NCI-H1694 (cell line): ENCODE measurements around the gene CCDC17.

ENCODE experiments used
- DNase-seq: peaks from one replicate; lab custom pipeline; 2025; lab: John Stamatoyannopoulos, UW

CCDC17 gene

DNA sequence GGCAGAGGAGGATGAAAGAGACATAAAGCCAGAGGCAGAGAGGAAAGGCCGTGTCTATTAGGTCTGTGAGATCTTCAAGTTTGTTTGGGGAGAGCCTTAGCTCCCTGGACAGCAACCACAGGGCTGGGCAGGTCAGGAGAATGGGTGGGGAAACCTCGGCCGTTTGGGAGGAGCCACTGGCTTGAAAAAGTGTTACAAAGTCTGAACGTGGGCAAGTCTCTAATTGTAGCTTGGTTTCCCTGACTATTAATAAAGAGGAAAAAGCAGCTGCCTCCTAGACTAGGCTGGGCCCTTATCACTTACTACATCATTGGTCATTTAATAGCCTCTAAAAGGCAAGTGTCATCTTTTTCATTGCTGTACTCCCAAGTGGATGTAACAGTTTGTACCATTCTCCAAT is at the start of gene CCDC17:
CCDC17 (minus strand) TSS at position 83 of the 400 bp plus-strand sequence. CDS start 145 bp downstream, outside the sequence.
- DNase-seq: no peak

DNA sequence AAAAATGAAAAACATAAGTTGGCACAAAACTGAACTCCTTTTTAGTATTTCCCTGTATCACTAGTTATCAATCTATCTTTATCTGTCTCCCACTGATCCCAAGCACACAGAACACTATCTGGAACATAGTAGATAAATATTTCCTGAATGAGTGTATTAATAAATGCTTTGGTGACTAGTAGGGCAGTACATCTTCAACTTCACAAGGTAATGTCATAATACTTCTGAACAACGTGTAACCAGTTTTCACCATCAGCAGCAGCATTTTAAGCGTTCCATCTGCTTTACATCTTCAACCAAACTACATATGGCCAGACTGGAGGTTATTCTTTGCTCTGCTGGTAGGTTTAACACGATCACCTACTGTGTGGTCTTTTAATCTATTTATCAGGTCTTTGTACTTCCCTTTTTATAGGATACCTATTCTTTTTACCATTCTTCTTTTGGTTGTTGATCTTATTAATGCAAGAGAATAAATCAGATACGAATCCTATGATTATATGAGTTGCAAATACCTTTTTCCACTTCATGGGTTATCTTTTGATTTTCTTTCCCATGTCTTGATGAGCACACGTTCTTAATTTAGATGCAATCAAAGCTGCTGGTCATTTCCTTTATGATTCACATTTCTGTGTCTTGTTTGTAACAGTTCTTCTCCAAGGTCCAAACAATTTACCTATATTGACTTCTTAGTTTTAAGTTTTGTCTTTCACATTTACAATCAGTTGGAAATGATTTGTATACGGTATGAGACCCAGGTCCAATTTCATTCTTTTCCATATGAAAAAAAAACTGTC is 46.2 kb upstream of the CCDC17 start:
- no peak for DNase-seq

- DNase-seq: no peak
Observed at GRCh38 chr1:45669379-45669778, 45.5 kb upstream of the CCDC17 start.

DNA sequence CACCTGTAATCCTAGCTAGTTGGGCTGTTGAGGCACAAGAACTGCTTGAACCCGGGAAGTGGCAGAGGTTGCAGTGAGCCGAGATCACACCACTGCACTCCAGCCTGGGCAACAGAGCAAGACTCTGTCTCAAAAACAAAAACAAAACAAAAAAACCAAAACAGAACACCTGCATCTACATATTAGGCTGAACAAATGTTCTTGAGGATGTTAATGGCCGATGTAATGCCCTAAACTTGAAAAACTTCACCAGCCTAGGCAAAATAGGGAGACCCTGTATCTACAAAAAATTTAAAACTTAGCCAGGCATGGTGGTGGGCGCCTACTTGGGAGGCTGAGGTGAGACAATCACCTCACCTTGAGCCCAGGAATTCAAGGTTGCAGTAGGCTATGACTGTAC is 44.7 kb upstream of the CCDC17 start:
- no peak for DNase-seq

DNA sequence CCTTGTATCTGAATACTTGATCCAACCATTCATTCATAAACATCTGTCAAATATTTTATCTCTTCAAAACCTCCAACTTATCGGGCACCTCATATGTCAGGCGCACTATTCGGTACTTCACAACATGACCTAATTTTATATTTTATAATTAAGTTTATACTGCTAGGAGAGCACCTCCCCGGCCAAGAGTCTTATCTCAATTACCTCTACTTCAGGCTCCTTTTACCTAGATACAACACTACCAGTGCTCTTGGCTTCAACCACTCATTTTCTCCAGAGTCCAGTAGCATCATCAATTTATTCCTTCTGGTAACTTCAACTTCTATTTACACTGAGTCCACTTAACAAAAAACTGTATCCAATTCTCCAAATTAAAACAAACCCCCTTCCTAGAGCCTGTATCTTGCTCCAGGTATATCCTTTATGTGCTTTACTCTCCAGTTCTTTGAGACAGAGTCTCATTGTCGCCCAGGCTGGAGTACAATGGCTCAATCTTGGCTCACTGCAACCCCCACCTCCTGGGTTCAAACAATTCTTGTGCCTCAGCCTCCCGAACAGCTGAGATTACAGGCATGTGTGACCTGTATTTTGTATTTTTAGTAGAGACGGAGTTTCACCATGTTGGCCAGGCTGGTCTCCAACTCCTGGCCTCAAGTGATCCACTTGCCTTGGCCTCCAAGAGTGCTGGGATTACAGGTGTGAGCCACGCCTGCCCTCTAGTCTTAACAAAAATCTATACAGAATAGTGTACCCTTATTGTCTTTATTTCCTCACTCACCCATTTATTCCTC is 43.7 kb upstream of the CCDC17 start:
- DNase-seq: no peak

DNA sequence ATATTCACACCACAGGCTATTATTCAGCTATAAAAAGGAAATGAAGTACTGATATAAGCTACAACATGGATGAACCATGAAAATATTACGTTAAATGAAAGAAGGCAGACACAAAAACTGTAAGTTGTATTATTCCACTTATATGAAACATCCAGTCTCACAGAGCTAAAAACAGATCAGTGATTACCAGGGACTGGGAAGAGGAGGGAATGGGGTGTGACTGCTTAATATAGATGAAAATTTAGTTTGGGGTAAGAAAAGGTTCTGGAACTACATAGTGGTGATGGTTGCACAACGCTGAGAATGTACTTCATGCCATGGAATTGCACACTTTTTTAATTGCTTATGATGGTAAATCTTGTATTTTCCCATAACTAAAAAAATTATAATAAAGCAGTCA is 43.0 kb upstream of the CCDC17 start:
- no peak for DNase-seq

- DNase-seq: no peak
Observed at GRCh38 chr1:45660336-45660735, 36.5 kb upstream of the CCDC17 start.

DNA sequence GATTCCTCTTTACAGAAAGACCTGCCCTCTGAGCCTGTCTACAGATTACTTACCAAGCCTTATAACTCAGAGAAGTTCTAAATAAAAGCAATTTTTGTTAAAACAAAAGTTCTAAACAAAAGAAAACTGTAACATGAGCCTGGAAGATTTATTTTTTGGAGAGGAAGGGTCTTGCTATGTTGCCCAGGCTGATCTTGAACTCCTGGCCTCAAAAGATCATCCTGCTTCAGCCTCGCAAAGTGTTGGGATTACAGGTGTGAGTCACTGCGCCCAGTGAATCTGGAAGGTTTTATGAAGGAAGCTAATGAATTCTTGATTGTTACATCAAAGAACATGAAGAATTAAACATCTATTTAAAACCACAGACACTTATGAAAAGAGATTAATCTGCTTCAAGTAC is 35.4 kb upstream of the CCDC17 start:
- no peak for DNase-seq

DNA sequence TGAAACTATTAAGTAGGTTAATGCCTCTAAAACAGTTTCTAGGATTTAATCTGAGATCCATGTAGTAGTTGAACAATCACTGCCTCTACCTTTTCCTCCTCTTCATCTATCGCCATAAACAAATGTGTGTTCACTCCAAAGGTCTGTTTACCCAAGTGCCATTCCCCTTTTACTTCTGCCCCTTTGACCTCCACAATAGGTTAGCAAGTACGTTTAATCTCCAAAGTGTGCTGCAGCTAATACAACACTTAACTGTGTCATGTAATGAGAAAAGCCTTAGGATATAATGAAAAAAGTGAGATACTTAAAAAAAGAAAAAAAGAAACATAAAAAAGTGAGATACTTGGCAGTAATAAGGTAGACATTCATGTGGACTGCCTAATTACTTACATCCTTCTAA is 34.3 kb upstream of the CCDC17 start:
- DNase-seq: no peak

DNA sequence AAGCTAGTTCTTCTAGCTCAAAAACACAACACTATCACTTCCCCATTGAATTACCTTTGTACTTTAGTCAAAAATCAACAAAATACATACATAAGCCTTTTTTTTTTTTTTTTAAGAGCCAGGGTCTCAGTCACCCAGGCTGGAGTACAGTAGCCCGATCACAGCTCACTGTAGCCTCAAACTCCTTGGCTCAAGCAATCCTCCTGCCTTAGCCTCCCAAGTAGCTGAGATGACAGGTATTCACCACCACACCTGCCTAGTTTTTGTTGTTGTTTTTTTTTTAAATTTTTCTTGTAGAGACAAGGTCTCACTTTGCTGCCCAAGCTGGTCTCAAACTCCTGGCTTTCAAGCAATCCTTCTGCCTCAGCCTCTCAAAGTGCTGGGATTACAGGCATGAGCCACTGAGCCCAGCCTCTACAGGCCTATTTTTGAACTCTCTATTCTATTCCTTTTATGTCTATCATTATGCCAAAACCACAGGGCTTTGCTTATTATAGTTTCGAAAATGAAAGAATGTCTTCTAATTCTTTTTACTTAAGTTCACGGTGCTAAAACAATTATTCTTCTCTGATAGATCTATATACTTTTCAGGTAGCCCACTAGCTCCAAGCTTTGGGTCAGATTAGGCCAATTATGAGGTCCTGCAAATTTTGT is 32.8 kb upstream of the CCDC17 start:
- DNase-seq: no peak

DNA sequence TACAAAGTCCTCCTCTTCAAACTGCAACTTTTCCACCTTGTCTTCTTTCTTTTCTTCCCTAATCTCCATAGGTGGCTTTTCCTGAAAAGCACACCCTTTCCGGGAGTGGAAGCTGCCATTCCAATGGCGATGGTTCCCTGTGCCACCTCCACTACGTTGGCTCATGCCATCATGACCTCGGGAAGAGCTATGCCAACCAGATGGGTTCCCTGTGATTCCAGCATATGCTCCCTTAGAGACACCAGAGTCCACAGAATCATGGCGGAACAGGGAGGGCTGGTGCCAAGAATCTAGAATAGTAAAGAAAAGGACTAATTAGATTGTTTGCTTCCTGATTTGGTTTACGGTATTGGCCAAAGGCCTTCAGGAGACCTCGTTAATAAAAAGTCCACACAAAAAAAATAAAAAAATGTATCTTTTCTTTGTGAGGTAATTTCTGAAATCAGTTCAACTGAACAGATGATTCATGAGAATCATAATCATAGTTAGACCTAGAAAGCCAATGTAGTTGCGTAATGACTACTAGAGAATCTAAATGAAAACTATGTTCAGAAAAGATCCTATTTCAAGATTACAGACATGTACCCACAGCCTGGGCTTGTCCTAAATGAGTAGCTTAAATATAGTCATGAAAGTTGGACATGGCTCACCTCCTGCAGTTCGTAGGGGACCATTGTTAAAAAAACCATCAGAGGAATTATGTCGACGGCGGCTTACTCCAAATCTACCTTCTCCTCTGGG is 30.9 kb upstream of the CCDC17 start:
- DNase-seq: no peak

GRCh38 chr1:45647248-45648021 is 23.6 kb upstream of the CCDC17 start:
- DNase-seq: no peak

GRCh38 chr1:45644661-45645060 is 20.8 kb upstream of the CCDC17 start:
- DNase-seq: no peak

DNA sequence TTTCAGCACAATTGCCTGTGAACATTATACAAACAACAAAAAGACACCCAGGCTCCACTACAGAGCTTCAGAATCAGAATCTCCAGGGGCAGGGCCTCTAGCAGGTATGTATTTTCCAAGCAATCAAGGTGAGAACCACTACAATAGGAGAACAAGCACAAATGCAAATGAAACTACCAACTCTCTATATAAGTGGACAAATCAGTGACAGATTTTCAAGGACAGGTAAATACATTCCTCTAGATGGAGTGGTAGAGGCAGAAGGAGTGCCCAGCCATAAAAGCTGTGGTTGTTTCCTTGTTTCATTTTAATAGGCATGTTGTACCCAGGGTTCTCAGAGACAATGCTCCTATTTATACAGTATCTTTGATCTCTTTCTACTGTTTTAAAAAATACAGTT is 20.1 kb upstream of the CCDC17 start:
- no peak for DNase-seq

GRCh38 chr1:45643321-45643720 is 19.5 kb upstream of the CCDC17 start:
- DNase-seq: no peak

DNA sequence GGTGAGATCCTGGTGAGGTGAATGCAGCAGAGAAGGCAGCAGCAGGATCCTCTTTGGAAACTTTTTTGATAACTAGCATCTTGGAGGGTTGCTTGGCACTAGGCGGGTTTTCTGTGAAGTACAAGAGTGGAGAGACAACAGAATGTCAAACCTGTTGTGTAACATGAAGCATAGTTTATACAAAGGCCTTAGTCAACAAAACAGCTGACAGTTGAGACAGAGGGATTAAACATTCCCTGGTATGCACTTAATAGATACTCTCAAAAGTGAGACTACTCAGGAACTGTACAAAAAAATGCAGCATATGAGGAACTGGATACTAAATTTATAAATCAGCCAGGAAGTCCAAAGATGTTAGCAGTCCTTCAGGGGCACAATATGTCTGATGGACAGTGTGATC is 16.4 kb upstream of the CCDC17 start:
- DNase-seq: no peak

- no peak for DNase-seq
Observed at GRCh38 chr1:45635211-45635610, 11.4 kb upstream of the CCDC17 start.

DNA sequence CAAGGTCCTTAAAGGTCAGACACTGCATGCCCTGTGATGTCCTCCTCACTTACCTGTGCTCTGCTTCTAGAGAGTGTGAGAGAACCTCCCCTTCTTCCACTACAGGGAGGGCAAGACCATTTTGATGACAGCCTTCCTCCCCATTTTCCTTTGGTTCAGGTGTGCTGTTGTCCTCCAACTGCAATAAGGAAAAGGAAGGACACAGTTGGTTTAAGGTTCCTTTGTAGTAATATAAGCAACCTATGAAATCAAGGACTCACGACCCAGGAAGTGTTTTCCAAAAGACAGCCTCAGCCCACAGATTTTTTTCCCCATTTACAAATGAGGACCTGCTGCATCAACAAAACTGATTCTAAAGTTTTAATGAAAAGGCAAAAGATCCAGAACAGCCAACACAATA is 6.6 kb upstream of the CCDC17 start:
- no peak for DNase-seq

DNA sequence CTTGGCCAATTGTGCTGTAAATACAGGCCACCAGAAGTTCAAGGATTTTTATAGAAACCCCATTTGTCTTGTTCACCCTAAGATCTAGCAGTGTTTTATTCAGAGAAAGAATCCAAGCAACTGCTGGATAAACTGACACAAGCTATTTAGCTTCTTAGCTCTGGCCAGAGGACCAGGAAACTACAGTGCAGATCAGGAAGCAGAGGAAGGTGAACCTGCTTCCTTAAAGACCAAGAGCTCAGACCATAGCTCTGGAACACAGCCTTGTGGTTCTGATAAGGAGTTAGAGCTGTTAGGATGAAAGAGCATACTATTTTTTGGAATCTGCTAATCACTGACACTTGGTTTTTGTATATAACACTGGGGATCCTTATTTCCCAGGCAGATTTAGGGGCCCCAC is 5.2 kb upstream of the CCDC17 start:
- no peak for DNase-seq

- no peak for DNase-seq
Observed at GRCh38 chr1:45622524-45623394, 1.1 kb downstream of the CCDC17 start.
